Measurements from ENCODE around the gene CCL25.
"Not testable (repeated sequence)": the region's sequence is repeated elsewhere in the genome, so short reads cannot be mapped to it uniquely, and the experiment has no call there.

Gene CCL25, protein sequence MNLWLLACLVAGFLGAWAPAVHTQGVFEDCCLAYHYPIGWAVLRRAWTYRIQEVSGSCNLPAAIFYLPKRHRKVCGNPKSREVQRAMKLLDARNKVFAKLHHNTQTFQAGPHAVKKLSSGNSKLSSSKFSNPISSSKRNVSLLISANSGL

DNA sequence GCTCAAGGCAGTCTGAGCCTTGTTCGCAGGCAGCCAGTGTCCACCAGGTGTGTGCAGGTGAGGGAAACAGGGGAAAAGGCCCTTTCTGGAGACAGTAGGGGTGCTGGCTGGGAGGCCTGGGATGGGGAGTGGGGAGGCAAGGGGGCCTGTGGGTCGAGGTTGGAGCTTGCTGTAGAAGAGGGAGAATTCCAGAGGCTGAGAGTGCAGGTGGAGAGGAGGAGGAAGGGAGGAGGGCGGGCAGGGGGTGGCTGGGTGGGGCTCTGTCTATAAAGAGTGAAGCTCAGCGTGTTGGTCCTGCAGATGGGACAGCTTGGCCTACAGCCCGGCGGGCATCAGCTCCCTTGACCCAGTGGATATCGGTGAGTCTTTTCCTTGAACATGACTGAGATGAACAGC lies at the start of gene CCL25:
Gene CCL25, plus strand, starts transcription at position 297 of the 396 bp plus-strand sequence. CDS start 290 bp downstream, outside the sequence.
- DNase-seq (ENCODE audit: low spot score): no peak

DNA sequence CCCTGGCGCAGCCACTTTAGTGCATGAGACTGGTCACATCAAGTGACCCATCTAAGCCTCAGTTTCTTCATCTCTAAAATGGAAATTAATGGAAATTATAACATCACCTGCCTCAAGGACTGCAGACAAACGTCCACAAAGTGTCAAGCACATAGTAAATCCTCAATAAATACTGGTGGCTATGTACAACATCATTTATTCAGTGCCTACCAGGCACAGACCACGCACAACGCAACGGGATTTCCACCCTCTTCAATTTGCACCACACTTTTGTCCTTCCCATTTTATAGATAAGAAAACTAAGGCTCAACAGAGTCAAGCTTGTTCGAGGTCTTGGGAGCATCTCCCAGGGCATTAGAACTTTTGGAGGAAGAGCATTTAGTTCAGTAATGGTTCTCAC lies 48.6 kb upstream of the CCL25 start:
- no peak for DNase-seq (ENCODE audit: low spot score)

DNA sequence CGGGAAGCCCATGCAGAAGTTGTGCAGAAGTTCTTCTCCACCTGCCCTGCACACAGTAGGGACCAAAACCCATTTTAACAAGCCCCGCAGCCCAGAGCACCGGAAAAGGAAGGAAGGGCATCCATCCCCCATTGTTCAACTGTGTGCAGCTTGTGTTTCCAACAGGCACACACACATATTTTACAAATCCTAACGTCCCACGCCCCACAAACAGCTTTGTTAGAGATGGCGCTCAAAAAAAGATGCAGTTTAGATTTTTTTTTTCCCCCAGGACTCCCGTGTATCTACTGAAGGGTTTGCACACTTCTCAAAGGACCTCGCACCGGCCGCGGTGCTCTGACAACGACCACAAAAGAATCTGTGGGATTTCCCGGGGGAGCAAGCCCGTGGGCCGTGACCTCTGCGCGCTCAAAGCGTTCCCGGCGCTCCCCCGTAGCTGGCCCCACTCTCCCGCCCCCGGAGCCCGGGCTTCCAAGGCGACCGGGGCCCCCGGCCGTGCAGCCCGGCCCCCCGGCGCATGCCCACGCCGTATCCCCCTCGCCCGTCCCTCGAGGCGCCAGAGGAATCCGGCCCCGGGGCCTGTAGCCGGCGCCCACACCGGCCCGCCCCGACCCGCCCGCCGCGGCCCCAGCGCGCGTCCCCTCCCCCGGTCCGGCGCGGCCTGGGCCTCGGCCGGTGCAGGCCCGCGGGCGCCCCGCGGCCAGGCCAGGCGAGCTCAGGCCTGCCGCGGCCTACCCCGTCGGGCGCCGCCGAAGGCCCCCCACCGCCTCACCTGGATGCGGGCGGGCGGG lies 47.6 kb upstream of the CCL25 start:
- DNase-seq (ENCODE audit: low spot score): peak; percentile 72

DNA sequence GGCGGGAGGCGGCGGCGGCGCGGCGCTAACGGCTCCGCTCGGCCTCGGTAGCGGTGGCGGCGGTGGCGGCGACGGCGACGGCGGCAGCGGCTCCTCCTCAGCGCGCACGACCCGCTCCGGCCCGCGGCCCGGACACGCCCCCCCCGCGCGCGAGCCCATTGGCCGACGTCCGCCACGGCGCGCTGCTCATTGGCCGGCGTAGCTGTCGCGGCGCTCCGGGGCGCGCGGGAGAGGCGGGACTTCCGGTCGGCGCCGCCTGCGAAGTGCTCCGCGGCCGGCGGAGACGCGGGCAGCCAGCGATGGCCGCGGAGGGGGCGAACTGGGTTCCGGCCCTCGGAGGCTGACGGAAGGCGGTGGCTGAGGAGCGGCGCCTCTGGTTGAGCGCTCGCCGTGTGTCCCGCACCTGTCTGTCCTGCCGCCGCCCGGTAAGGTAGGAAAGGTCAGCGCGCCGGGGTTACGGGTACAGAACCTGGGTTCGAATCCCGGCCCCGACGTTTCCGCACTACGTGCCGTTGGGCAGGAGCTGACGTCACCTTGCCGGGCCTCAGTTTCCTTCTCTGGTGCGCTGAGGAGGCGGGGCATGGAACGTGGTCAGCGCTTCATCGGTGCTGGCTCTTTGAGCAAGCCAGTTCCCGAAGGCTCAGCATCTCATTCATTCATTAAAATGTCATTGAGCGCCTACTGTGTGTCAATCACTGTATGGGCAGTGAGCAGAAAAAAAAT lies 46.9 kb upstream of the CCL25 start, which contains the start of gene ELAVL1:
Gene ELAVL1, minus strand, starts transcription at position 108 of the 723 bp plus-strand sequence. CDS start 13,826 bp downstream, outside the sequence.
- DNase-seq (ENCODE audit: low spot score): peak; percentile 99

DNA sequence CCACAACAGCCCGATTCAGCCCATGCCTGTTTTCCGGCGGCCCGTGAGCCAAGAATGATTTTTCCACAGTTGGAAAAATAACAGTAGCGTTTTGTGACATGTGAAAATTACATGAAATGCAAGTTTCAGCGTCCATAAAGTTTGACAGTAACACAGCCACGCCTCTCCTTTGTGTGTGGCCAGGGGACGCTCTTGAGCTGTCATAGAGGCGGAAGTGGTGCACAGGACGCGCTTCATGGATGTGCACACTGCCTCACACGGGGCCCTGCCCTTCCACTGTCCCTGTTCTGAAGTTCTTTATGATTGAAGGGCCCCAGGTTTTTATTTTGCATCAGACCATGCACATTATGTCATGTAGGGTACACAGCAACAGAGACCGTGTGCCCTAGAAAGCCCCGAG lies 34.8 kb upstream of the CCL25 start:
- no peak for DNase-seq (ENCODE audit: low spot score)

DNA sequence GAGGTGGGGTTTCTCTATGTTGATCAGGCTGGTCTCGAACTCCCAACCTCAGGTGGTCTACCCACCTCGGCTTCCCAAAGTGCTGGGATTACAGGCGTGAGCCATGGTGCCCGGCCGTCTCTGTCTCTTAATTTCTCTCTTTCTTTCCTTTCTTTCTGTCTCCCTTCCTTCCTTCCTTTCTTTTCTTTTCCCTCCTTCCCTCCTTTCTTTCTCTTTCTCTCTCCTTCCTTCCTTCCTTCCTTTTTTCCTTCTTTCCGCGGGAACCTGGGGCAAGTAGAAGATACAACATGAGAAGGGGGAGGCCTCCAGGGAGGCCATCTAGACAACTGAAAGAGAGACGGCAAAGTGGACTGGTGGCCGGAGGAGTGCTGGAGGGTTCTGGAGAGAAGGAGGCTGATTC lies 31.9 kb upstream of the CCL25 start:
- no peak for DNase-seq (ENCODE audit: low spot score)

DNA sequence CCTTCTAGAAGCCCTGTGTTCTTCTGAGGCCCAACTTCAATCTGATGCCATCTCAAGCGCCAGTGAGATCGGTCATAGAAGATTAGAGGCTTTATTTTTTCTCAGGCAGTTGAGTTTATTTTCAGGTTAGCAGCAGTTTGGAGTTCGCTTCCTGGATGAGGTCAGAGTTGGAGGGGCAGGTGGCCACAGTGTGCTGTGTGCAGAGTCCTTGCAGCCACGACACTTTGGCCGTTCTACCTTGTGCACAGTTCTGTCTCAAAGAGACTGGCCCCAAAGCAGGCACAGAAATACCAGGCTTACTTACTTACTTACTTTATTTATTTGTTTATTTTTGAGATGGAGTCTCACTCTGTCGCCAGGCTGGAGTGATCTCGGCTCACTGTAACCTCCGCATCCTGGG lies 31.2 kb upstream of the CCL25 start:
- no peak for DNase-seq (ENCODE audit: low spot score)

DNA sequence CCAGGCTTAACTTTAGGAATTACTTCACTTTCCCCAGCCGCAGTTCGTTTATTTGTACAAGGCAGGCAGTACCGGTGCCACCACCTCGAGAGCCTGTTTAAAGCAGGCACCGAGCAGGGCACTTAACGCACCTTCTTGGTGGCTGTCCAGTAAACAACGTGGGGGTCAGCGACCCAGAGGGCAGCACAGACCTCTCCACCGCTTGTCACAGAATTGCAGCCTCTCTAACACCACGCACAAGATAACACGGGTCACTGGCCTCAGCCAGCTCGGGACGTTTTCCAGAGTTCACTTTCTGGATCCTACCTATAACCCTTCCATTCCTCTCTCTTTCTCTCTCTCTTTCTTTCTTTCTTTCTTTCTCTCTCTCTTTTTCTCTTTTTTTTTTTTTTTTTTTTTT lies 30.3 kb upstream of the CCL25 start:
- no peak for DNase-seq (ENCODE audit: low spot score)

DNA sequence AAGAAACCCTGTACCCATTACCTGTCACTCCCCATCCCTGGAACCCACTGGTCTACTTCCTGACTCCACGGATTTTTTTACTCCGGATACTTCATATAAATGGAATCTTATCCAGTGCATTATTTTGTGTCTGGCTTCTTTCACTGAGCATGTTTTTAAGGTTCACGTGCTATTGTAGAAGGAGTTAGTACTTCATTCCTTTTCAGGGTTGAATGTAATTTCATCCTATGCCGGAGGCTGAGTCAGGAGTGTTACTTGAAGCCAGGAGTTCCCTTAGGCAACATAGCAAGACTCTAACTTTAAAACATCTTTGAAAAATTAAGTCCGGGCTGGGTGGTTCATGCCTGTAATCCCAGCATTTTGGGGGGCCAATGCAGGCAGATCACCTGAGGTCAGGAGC lies 29.2 kb upstream of the CCL25 start:
- no peak for DNase-seq (ENCODE audit: low spot score)

DNA sequence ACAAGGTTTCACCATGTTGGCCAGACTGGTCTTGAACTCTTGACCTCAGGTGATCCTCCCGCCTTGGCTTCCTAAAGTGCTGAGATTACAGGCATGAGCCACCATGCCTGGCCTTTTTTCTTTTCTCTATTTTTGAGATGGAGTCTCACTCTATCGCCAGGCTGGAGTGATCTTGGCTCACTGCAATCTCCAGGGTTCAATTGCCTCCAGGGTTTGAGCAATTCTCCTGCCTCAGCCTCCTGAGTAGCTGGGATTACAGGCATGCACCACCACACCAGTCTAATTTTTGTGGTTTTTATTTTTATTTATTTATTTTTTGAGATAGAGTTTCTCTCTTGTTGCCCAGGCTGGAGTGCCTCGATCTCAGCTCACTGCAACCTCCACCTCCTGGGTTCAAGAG lies 28.3 kb upstream of the CCL25 start:
- not testable (repeated sequence) for DNase-seq (ENCODE audit: low spot score)

DNA sequence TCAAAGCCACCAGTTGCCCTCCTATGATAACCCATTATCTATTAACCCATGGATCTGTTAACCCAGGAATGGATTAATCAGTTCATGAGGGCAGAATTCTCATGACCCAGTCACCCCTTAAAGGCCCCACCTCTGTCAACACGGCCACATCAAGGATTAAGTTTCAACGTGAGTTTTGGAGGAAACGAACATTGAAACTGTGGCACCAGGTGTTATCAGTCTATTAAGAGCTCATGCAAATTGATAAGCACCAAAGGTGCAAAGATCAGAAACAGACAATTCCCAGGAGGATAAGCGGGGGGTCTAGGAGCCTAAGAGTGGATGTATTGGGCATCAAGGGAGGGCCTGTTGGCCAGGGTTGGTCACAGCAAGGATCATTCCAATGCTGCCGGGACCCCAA lies 27.2 kb upstream of the CCL25 start:
- DNase-seq (ENCODE audit: low spot score): no peak

DNA sequence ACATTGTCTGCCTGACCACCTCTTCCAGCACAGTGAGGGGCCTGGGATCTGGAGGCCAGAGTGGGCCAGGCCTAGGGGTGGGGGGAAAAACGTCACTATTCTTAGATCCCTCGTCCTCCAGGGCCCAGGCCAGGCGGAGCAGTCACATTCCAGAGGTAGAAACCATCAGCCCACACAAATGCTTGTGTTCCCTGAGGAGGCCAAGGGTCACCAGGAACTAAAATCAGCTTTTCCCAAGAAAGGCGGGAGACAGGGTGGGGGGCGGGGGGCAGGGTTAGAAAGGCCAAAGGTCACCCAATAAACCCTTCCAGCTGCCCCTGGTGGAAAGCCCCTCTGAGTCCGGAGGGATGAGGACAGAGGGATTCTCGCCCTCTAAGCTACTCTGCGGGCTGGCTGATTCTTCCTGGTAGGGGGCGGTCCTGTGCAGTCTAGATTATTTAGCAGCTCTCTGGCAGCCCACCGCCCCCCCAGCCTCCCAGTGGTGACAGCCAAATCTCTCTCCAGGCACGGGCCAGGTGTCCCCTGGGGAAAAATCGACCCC lies 23.5 kb upstream of the CCL25 start:
- peak; percentile 57 for DNase-seq (ENCODE audit: low spot score)

DNA sequence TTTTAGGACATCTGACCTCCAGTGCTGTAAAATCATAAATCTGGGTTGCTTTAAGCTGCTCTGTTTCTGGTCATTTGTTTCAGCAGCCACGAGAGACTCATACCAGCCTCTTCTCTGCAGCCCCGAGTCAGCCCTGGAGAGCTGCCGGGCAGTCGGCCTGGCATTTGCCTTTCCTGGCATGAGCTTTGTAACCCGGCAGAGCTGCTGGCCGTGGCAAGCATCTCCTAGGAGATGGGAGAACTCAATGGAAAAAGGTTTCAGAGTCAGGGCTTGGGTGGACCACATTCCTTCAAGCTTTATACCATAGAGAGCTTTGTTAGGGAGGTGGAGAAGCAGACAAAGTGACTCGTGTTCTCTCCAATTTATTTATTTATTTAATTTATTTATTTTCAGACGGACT lies 21.6 kb upstream of the CCL25 start:
- no peak for DNase-seq (ENCODE audit: low spot score)

DNA sequence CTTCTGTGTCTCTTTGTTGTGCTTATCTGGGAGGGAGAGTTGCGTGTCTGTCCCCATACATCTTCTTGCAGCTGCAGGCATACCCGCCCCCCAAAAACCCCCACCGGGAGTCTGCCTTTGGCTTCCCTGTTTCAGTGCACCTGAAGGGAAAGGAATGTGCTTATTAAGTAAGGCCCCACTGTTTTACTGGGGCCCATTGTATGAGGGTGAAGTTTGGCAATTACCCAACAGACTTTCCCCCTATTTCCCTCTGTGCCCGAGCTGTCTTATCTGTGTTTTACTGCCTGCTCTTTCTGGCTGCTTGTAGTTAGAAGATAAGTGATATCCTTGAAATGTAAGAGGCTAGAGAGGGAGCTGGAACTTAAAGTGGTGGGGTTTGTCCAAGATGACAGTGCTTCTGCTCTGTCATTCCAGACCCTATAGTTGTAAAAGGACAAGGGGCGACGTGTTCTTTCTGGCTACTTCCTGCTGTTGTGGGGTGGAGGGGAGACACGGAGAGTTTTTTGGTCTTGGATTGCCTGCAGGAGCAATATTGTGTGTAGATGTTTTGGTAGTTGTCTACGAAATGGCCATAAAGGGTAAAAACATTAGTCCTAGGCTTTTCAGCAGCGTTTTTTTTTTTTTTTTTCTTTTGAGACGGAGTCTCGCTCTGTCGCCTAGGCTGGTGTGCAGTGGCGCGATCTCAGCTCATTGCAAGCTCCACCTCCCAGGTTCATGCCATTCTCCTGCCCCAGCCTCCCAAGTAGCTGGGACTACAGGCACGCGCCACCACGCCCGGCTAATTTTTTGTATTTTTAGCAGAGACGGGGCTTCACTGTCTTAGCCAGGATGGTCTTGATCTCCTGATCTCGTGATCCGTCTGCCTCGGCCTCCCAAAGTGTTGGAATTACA lies 19.0 kb upstream of the CCL25 start:
- DNase-seq (ENCODE audit: low spot score): not testable (repeated sequence)

DNA sequence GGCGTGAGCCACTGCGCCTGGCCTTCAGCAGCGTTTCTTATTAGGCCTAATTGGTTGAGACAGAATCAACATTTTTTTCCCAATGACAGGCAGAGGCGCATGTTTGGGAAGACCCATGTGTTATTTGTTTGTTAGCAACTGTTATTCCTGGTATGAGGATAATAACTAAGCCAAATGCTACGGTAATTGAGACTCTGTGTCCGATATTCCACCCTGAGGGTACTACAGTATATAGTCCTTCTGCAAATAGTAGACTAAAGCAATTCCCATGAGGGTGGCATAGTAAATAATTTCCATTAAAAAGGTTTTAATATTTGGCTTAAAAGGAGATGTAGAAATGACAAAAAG lies 18.4 kb upstream of the CCL25 start:
- DNase-seq (ENCODE audit: low spot score): no peak

DNA sequence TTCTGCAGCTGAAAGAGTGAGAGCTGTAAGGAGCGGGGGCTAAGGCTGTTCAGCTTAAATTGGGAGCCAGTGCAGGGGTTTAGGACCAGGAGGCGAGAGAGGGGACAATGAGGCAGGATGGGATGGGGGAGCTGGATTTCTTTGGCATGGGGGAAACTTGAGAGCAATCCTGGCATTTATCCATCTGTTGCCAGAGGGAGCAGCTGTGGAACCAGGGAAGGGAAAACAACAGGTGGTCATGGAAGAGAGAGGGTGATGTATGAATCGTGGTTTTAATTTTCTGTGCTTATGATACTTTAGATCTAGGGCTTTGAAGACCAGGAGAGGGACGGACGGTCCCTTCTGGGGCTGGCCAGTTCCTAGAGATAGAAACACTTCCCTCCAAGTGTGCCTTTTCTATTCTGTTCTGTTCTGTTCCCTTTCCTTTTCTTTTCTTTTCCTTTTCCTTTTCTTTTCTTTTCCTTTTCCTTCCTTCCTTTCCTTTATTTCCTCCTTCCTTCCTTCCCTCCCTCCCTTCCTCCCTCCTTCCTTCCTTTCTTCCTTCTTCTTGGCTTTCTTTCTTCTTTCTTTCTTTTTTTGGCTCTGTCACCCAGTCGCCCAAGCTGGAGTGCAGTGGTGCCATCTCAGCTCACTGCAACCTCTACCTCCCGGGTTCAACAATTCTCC lies 16.0 kb upstream of the CCL25 start:
- DNase-seq (ENCODE audit: low spot score): no peak

DNA sequence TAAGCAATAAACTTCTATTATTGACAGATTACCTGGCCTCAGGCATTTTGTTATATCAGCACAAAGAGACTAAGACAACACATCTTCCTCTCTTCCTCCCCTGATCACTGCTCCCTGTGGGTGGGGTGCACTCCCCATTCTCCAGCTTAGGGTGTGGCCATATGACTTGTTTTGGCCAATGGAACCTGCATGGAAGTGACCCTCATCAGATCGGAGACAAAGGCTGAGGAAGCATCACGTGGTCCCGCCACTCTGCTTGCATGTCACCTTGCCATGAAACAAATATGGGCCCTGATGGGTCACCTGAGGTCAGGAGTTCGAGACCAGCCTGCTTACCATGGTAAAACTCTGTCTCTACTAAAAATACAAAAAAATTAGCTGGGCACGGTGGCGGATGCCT lies 13.7 kb upstream of the CCL25 start:
- DNase-seq (ENCODE audit: low spot score): no peak

DNA sequence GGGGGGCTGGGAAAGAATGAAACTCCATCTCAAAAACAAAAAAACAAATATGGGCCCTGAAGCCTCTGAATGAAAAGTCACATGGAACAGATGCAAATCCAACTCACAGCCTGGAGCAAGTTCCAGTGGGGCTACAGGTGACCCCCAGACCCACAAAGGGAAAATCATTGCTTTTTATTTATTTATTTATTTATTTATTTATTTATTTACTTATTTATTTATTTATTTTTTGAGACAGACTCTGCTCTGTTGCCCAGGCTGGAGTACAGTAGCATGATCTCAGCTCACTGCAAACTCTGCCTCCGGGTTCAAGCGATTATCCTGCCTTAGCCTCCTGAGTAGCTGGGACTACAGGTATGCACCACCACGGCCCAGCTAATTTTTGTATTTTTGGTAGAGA lies 13.3 kb upstream of the CCL25 start:
- no peak for DNase-seq (ENCODE audit: low spot score)

DNA sequence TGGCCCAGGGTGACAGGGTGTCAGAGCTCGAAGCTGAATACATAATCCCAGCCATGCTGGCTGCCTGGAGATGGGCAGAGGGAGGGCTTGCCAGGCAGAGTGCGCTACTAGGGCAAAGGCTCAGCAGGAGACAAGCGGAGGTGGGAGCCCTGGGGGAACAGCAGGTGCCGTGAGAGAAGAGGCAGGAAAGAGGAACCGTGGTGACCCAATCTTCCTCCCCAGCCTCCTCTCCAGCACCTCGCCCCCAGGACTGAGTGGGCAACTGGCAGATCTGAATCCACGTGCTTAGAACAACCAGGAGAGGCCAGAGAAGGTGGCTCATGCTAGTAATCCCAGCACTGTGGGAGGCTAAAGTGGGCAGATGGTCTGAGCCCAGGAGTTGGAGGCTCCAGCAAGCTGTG lies 11.0 kb upstream of the CCL25 start:
- DNase-seq (ENCODE audit: low spot score): no peak

DNA sequence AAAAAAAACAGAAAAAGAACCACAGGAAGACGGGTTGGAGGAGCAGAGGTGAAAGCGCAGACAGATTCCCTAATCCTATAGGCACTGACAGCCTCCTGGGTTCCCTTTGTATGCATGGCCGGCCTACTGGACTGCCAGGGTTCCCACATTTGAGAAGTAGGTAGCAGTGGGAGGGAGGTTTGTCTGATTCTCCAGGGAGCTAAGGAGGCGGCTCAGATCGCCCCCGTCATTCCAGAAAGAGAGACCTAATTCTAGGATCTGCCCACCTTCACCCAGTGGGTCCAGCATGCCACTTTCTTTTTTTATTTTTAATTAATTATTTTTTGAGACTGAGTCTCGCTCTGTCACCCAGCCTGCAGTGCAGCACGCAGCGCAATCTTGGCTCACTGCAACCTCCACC lies 9.7 kb upstream of the CCL25 start:
- DNase-seq (ENCODE audit: low spot score): no peak

DNA sequence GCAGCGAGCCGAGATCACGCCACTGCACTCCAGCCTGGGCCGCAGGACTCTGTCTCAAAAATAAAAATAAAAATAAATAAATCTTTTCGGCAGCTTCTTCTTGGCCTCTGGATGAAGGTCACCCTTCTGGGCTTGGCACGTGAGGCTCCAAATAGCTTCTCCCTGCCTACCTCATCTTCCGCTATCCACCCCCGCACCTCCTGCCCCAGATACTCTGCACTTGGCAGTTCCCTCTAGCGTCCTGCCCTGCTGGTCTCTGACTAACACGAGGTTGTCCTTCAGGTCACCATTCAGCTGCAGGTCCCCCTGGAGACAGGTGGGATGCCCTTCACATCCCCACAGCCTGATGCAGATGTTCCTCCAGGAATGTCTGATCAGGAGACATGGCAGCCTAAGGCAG lies 8.5 kb upstream of the CCL25 start:
- DNase-seq (ENCODE audit: low spot score): no peak
